ENCODE measurements around the gene ZNF585A.
"Not testable (repeated sequence)": the region's sequence is repeated elsewhere in the genome, so short reads cannot be mapped to it uniquely, and the experiment has no call there.

Gene ZNF585A

DNA sequence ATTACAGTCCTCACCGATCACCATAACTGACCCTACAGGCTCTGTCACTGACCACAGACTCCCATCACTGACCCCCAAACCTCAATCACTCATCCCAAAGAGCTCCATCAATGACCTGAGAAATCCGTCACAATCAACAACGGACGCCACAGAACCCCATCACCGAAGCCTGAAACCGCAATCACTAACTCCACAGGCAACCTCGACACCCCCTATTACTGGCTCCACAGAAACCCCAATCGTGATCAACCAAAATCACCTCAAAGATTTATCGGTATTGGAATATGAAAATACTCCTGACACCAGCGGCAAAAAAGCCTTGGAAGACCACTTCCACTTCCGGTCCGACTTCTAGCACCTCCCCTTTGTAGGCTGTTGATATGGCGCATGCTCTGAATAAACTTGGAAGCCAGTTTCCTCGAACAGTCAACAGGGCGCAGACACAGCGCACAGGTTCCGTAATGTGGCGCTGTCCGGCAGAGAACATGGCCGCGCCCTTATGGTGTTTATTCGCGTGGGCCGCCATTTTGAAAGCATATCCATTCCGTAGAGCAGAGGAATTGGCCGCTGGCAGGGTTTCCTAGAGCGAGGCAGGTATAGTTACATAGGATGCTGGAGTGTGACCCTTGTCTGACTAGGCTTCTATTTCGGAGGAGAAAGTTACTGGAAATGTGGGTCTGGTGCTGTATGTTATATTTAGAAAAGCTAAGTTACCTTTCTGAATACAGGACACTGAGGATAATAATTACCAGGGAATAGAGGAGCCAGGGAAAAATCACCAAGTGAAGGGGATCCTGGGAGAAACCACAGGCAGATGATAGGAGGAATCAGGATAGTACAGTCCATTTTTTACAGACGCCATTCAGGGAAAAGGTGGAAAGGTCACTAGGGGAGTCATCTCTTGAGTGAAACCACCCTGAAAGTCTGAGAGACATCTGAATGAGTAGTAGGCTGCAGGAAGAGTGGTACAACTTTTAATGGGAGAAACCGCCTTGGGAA is at the start of gene ZNF585A:
Gene ZNF585A (minus strand): TSS at position 328 of the 999 bp plus-strand sequence. CDS start 2,785 bp downstream, outside the sequence.
- peak; percentile 87 for DNase-seq

DNA sequence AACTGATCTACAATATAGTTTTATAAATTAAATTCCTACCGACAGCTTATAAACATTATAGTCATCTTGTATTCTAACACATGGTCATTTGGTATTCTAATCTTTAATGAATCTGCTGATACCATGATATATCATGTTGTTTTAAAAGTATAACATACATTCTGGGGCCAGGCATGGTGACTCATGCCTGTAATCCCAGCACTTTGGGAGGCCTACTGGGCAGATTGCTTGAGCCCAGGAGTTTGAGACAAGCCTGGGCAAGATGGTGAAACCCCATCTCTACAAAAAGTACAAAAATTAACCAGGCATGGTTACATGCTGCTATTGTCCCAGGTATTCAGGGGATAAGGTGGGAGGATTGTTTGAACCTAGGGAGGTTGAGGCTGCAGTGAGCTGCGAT is 48.6 kb upstream of the ZNF585A start:
- DNase-seq = no peak

DNA sequence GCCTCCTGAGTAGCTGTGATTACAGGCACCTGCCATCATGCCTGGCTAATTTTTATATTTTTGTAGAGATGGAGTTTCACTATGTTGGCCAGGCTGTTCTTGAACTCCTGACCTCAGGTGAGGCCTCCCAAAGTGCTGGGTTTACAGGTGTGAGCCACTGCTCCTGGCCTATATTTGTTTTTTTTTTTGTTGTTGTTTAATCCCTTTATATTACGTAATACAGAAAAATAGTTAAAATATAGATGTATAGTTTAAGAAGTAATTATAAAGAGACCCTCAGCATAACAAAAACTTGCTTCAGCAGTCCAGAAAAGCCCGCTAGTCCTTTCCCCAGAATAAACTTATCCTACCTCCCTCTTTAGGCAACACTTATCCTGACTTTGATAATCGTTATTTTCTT is 47.9 kb upstream of the ZNF585A start:
- no peak for DNase-seq

DNA sequence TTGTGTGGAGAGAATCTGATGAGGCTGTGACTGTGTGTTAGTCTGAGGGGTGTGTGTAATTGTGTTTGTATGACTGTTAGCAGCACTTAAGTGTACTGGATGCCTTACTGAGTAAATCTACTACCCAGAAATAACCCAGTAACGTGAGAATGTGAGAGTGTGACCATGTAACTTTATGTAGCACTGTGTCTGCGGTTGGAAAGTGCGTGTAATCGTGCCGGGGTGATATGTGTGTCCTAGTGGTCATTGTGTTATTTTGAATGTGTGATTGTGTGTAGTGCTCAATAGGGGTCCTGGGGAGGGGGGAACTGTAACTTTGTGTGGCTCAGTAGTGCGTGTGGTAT is 46.1 kb upstream of the ZNF585A start:
- DNase-seq = no peak

DNA sequence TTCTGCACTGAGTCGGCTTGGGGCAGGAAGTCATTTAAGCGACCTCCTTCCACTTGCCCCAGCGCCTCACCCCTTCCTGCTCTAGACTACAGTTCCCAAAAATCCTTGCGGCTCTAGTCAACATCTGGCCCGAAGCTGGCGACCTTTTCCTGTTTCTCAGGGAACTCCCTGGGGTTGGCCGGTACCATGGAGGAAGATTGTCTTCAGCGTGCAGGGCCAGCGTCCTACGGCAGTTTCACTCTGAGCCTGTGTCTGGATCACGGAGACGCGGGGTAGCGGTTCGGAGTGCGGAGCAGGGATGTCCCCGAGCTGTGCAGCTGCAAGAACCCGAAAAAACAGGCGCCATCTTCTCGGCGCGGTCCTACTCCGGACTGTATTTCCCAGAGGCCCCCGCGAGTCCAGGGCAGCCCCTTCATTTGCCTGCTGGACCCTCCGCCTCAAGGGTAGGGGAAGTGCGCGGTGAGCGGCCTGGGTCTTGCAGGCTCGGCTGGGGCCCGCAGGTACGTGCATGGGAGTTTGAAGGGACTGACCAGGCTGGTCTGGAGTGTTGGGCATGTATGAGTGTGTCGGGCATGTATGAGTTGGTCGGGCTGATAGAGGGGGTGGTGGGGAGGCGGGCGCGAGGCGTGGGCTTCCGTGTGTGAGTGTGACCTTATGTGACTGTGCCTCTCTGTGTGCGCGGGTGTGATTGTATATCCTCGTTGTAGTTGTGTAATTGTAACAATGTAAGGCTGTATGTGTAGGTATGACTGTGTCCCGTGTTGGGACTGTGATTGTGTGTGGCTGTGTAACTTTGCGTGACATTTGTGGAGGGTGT is 45.5 kb upstream of the ZNF585A start, which contains the start of gene ZNF383:
Gene ZNF383 (plus strand): TSS at position 440 of the 817 bp plus-strand sequence. CDS start 12,240 bp downstream, outside the sequence.
- peak; percentile 86 for DNase-seq

DNA sequence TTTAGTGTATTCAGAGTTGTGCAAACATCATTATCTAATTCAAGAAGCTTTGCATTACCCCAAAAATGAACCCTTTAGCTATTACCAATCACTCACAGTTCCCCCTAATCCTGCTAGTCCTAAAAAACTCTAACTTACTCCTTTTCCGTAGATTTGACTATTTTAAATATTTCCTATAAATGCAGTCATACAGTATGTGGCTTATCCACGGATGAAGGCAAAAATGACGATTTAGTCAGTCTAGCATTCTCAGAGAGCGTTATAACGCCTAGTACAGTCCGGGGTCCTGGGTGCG is 44.9 kb upstream of the ZNF585A start:
- no peak for DNase-seq

DNA sequence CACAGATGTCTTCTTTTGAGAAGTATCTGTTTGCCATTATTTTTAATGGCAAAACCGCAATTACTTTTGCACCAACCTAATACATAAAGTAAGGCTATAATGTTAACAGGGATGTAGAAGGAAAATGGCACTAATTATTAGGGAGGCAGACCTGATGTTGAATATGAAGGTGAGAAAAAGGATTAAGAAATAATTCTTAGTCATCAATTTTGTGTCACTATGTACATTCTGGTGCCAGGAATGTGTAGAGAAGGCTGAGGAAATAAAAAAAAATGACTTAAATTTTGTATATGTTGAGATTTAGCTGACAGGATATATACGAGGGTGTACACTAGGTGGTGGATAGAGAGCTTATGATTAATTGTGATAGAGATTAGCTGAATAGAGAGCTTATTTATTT is 25.3 kb upstream of the ZNF585A start:
- DNase-seq = no peak

DNA sequence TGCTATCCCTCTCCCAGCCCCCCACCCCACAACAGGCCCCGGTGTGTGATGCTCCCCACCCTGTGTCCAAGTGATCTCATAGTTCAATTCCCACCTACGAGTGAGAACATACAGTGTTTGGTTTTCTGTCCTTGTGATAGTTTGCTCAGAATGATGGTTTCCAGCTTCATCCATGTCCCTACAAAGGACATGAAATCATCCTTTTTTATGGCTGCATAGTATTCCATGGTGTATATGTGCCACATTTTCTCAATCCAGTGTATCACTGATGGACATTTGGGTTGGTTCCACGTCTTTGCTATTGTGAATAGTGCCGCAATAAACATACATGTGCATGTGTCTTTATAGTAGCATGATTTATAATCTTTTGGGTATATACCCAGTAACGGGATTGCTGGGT is 24.6 kb upstream of the ZNF585A start:
- not testable (repeated sequence) for DNase-seq

DNA sequence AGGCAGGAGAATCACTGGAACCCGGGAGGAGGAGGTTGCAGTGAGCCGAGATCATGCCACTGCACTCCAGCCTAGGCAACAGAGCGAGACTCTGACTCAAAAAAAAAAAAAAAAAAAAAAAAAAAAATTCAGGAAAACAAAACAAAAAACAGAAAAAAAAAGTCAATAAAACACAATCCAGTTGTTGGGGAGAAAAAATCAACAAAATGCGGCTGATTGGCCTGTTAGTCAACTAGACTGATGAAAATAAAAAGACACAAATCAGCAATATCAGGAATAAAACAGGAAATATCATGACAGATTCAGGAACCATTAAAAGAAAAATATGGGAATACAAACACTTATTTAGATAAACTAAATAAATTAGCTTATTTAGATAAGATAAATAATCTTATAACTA is 22.8 kb upstream of the ZNF585A start:
- DNase-seq = not testable (repeated sequence)

DNA sequence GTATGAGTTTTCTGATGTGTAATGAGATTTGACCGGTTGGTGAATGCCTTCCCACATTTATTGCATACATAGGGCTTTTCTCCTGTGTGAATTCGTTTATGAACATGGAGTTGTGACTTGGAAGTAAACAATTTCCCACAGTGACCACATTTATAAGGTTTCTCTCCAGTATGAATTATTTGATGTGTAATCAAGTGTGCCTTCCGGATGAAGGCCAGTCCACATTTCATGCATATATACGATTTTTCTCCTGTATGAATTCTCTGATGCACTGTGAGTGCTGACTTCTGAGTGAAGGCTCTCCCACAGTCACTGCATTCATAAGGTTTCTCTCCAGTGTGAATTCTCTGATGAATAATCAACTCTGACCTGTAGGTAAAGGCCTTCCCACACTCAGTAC is 13.6 kb upstream of the ZNF585A start:
- not testable (repeated sequence) for DNase-seq

DNA sequence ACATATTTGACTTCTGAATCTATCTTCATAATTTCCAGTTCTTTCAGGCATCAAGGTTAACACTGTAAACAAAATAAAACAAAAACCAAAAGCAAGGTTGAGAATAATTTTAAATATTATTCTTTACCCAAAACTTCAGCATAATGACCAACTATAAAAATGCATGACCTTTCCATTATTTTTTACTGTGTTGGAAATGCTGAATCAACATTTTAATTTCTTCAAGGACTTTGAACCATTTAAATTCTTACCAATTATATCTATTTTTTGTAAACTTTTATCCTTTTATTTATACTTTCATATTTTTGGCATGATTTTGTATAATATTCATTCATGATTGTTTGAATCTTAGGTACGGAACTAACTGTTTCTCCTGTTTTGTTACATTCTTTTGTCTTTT is 6.9 kb downstream of the ZNF585A start:
- no peak for DNase-seq

DNA sequence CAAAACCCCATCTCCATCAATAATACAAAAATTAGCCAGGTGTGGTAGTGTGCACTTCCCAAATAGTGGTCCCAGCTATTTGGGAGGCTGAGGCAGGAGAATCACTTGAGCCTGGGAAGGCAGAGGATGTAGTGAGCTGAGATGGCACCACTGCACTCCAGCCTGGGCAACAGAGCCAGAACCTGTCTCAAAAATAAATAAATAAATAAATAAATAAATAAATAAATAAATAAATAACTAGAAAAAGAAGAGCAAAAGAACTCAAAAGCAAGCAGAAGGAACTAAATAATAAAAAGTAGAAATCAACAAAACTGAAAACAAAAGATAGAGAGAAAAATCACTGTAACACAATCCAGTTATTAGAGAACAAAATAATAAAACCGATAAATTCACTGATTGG is 12.3 kb downstream of the ZNF585A start:
- DNase-seq = no peak

DNA sequence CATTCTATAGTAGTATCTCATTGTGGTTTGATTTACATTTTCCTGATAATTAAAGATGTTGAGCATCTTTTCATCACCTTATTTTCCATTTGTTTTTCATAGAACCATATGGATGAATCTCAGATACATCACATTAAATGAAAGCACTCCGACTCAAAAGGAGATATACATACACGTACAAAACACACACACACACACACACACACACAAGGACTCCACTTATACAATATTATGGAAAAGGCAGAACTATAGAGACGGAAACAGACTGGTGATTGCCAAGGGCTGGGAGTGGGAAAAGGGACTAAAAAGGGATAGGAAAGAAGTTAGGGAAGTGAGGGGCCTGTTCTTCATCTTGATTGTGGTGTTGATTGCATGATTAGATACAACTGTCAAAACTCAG is 24.3 kb downstream of the ZNF585A start:
- DNase-seq = no peak

DNA sequence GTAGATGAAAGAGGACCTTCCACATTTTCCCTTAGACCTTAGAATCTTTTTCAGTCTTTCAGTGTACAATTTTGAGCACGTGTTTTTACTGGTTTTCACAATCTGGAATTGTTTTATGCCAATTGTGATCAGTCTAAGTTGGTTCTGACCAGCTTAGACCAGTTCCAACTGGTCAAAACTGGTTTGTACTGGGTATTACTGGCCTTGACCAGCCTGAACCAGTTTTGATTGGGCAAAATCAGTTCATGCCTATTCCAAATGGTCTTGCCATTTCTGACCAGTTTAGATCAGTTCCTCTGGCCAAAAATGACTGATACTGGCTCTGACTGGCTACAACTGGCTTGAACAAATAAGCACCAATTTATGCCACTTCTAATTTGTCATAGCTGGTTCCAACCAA is 36.4 kb downstream of the ZNF585A start:
- DNase-seq = no peak

DNA sequence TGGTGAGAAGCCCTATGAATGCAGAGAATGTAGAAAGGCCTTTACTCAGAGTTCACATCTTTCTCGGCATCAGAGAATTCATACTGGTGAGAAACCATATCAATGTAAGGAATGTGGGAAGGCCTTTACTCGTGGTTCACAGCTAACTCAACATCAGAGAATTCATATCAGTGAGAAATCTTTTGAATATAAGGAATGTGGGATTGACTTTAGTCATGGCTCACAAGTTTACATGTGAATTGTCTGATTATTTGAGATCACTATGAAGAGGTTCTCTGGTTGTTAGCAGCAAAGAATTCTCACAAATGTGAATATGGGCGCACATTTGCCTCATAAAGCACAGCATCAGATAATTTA is 43.7 kb downstream of the ZNF585A start:
- DNase-seq = no peak

DNA sequence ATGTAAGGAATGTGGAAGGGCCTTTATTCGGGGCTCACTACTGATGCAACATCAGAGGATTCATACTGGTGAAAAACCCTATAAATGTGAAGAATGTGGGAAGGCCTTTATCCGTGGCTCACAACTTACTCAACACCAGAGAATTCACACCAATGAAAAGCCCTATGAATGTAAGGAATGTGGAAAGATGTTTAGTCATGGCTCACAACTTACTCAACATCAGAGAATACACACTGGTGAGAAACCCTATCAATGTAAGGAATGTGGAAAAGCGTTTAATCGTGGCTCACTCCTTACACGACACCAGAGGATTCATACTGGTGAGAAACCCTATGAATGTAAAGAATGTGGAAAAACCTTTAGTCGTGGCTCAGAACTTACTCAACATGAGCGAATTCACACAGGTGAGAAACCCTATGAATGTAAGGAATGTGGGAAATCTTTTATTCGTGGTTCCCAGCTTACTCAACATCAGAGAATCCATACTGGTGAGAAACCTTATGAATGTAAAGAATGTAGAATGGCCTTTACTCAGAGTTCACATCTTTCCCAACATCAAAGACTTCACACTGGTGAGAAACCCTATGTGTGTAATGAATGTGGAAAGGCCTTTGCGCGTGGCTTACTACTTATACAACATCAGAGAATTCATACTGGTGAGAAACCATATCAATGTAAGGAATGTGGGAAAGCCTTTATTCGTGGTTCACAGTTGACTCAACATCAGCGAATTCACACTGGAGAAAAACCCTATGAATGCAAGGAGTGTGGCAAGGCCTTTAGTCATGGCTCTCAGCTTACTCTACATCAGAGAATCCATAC is 44.3 kb downstream of the ZNF585A start:
- no peak for DNase-seq

DNA sequence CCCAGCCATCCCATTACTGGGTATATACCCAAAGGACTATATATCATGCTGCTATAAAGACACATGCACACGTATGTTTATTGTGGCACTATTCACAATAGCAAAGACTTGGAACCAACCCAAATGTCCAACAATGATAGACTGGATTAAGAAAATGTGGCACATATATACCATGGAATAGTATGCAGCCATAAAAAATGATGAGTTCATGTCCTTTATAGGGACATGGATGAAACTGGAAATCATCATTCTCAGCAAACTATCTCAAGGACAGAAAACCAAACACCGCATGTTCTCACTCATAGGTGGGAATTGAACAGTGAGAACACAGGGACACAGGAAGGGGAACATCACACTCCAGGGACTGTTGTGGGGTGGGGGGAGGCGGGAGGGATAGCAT is 50.4 kb downstream of the ZNF585A start:
- DNase-seq = not testable (repeated sequence)

DNA sequence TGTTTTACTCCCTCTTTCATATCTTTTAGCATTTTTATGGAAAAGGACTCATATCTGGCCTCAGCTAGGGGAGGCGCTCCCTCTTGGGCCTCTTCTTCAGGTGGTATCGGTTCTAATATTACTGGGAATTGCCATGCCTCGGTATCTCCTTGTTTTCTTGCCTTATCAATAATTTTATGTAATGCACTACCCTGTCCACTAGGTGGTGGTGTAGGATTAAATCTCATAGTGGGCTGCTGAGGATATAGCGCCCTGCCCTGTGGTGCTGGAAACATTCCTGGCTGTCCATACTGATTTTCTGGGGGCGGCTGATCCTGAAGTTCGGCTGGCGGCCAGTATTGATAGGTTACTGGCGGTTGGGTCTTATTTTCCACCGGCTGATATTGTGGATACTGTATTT is 58.5 kb downstream of the ZNF585A start:
- no peak for DNase-seq

DNA sequence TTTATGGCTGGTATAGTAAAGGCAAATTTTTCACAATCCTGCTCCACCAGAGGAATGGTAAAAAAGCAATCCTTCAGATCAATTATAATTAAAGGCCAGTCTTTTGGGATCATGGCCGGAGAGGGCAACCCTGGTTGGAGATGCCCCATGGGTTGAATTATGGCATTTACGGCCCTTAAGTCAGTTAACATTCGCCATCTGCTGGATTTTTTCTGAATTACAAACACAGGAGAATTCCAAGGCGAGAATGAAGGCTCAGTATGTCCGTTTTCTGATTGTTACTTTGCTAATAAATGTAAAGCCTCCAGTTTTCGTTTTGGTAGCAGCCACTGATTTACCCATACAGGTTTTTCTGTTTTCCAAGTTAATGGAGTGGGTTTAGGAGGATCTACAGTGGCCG is 60.7 kb downstream of the ZNF585A start:
- not testable (repeated sequence) for DNase-seq

DNA sequence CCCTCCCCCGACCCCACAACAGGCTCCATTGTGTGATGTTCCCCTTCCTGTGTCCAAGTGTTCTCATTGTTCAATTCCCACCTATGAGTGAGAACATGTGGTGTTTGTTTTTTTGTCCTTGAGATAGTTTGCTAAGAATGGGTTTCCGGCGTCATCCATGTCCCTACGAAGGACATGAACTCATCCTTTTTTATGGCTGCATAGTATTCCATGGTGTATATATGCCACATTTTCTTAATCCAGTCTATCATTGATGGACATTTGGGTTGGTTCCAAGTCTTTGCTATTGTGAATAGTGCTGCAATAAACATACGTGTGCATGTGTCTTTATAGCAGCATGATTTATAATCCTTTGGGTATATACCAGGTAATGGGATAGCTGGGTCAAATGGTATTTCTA is 68.4 kb downstream of the ZNF585A start:
- DNase-seq = not testable (repeated sequence)

DNA sequence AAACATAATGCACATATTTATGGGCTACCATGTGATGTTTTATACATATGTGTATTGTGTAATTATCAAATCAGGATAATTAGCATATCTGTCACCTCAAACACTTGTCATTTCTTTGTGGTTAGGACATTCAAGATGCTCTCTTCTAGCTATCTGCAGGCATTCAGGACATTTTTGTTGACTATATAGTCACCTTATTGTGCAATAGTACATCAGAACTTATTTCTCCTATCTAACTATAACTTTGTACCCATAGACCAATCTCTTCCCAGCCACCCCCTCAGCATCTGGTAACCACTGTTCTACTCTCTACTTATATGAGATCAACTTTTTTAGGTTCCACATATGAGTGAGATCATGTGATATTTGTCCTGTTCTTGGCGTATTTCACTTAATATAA is 73.9 kb downstream of the ZNF585A start:
- no peak for DNase-seq

DNA sequence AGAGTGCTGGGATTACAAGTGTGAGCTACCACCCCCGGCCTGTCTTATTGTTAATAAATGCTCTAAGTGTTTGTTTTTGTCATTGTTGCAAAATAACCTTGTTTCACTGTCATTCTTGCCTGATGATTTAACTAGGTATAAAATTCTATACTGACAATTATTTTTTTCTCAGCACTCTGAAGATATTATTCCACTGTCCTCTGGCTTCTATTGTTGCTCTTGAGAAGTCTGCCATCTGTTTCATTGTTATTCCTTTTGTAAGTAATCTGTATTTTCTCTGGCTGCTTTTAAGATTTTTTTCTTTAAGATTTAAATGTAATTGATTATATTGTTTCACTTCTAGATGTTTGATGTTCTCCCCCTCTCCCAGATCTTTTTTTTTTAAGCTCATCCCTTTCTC is 76.6 kb downstream of the ZNF585A start:
- no peak for DNase-seq

All from activated naive CD4-positive, alpha-beta T cell treated with anti-CD3 and anti-CD28 coated beads, Interleukin-2, amount 50 U/mL, for 16 hours (primary cell).